ENCODE measurements around the gene ELMOD1.

Gene ELMOD1

GRCh38 chr11:107587306-107587979, 3.5 kb upstream of the ELMOD1 start:
- no peak for DNase-seq

DNA sequence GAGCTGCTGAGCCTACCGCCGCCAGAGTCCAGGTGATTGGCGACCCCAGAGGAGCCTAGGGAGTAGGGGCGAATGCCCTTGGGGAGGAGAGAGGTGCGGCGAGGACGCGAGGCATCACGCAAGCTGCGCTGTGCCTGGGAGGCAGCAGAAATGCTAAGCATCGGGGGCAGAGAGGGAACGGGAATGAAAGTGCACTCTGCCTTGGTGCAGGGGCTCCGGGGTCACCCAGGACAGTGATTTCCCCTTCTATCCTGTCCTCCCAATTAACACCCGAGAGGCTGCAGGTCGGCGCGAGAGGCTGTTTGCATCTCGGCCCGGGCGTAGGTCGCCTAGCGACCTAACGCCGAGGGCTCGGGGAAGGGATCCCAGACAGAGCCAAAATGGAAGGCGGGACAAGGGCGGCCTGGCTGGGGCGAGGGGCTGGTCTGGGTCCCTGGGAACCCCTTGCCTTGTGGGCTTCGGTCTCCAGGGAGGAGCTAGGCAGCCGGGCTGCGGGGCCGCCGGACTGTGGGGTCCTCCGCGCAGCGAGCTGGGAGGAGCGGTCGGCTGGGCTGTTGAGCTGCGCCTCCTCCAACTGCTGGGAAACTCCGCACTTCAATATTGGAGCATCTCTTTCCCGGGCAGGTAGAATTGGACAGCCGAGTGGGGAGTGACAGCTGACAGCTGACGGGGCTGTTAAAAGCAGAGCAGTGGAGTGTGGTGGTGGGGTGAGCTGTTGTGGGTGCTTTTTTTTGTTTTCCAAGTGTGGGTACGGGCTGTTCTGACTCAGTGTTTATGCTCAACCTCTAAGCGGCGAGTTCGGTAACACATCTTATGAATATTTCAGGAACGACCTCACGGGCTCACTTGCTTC, 657 bp downstream of the ELMOD1 start:
- no peak for DNase-seq

- DNase-seq = no peak
Observed at GRCh38 chr11:107592231-107592590, 1.3 kb downstream of the ELMOD1 start.

DNA sequence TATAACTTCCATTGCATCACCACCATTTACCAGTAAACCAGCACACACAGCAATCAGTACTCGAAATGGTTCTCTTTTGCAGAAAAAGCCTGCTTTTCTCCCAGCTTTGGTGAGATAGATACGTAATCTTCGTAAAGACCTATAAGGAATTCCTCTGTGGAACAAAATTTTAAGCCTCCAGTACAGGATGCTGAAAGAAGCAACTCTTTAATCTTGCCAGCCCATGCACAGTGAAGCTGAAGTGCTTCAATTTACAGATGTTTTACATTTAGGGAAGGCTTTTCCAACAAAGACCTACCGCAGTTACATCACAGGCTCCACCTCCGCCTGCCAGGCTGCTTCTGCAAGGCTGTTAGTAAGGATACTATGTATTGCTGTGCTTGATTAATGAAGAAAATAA, 1.9 kb downstream of the ELMOD1 start:
- DNase-seq = no peak

DNA sequence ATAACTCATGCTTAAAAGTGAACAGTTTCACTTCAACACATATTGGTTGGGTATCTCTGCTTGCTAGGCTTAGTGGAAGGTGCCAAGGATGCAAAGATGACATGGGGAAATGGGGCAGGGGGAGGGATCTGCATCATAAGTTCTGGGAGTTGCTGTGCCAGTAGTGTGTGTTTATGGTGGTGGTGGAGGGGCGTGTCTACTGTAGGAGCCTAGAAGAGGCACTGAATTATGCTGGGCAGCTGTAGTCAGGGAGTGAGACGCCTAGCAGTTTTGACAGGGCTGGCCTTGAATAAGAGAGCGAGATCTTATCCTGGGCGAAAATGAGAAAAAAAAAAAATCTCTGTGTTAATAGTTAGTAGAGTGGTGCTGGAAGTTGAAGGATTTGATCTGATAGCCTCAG, 3.0 kb downstream of the ELMOD1 start:
- DNase-seq = no peak

DNA sequence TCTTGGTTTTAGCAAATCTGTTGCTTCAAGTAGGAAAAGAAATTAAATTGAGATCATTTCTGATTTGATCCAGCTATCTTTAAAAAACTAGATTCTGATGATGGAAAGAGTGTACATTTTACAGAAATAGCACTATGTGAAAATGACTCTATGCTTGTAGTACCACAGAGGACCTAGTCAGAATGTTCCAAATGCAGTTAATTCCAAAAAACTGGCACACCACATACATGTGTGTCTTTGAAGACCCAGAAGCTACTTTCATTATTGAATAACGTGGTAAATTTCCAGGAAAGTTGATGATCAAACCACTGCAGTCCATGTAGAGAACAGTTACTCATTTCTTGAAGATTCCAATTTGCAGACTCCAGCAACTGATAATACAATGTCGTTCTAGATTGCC, 3.8 kb downstream of the ELMOD1 start:
- no peak for DNase-seq

- DNase-seq = no peak
Observed at GRCh38 chr11:107598225-107599139, 7.5 kb downstream of the ELMOD1 start.

- DNase-seq = no peak
Observed at GRCh38 chr11:107605061-107606006, 14.4 kb downstream of the ELMOD1 start.

DNA sequence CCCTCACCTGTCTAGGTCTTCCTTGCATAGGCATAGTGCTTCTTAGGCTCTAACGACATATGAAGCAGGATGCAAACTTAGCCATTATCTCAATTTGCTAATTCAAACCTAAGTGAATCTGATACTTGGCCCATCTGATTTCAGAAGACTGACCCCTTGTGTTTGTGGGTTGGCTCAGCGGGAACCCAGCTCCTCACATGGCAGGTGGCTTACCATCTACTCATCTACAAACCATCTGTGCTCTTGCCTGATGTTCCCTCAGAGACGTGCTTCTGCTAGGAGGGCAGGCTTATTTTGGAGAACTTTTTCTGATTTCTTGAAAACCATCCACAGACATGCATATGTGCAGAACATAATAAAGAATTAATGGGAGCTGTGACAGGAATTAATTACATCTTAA, 15.2 kb downstream of the ELMOD1 start:
- no peak for DNase-seq

DNA sequence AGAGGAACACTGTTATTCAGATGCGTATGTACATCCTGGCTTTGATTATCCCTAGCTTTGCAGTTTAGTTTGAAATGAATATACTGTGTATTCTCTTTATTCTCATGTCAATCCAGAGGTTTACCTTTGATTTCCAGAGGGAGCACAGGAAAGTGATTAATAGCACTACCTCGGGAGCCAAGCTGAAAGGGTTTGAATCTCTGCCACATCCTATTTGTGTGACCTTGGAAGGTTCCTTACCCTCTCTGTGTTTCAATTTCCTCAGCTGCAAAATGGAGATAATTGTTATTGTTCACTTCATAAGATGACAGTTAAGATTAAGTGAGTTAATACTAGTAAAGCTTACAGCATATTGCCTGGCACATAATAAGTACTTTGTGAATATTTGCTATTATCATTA, 17.9 kb downstream of the ELMOD1 start:
- DNase-seq = no peak

GRCh38 chr11:107609400-107610218, 18.7 kb downstream of the ELMOD1 start:
- no peak for DNase-seq

DNA sequence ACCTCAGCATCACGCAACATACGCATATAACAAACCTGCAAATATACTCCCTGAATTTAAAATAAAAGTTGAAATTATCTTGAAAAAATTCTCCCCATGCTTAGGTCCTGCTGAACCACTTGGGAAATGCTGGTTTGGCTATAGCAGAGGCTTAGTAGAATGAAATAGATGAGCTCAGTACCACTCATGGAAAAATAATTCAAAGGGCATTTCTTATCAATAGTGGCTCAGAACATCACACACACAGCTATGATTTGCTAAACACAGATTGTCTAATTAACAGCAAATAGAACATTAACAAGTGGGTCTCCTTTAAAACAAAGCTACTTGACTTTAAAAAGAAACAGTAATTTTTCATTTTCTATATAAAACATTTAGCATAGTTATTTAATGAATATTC, 21.5 kb downstream of the ELMOD1 start:
- no peak for DNase-seq

DNA sequence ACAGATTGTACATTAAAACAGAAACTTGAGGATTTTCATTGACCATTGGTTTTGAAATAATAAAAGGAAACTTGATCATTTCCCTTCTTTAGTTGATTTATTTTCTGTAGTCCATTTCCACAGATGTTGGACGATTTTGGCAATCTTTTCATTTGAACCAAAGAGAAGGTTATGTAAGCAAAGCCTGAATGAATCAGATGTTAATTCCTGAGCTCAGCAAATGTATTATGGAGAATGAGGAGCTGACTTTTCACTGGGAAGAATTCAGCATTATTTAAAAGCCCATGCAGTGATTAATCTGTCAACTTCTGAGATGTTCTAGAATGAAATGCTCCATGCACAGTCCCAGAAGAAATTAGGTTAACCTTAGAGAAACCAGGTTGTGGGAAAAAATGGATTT, 29.0 kb downstream of the ELMOD1 start:
- DNase-seq = no peak

DNA sequence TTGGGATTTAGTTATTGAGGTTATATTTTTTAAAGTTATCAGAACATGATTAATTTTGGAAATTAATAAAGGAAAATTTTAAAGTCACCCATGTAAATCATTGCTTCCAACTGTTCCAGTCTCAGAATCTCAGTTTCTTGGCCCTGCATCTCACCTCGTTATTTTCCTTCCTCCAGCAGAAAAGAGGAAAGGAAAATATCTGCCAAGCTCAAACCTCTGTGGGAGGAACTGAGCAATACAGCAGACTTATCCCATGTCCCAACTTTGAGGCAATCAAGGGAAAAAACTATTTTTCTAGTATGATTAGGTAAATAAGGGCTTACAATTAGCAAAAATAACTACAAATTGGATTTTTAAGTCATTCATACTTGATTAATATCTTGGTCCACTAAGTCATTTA, 30.1 kb downstream of the ELMOD1 start:
- no peak for DNase-seq

DNA sequence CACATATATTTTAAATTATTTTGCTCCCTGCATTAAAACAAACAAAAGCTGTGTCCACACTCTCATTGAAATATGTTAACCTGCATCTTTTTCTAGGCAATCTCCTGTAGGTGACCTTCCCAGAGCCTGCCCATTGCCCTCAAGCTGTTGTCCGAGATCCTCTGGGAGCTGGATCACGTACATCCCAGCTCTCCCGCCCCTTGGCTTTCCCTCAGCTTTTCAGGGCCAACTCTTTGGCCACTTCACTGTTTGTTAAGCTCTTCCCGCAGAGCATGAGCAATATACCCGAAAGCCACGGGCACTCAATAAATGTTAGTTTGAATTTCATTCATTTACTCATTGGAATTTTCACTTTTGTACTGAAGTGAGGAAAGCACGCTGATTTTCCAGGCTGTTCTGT, 32.2 kb downstream of the ELMOD1 start:
- no peak for DNase-seq

- no peak for DNase-seq
Observed at GRCh38 chr11:107624983-107625684, 34.2 kb downstream of the ELMOD1 start.

DNA sequence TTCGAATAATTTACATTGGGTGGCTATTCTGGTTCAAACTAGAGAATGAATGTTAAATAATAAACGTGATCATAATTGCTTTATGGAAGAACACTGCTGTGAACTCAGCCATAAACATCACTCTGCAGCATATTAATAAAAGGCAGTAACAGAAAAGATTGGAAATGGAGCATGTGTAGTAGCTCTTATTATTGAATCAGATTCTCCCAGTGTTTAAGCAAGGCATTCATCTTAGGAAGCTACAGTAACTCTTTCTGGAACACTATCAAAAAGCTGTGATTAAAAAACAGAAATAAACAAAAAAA, 34.7 kb downstream of the ELMOD1 start:
- DNase-seq = no peak

DNA sequence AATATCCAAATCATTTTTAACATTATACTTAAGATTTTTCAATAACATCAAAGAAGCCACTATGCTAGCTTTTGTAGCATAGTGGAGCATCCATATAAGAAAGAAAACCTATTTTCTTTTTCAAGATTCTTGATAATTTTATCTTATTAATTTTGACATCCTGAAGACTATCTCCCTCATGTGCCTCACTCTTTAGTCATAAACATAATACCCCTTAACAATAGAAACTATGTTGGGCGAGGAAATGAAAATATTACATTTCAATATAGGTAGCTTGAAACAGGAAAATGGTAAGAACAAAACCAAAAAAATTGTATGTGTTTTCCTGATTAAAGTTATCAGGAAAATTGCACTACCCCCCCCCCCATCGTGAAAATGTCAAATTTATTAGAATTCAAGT, 40.1 kb downstream of the ELMOD1 start:
- DNase-seq = no peak

DNA sequence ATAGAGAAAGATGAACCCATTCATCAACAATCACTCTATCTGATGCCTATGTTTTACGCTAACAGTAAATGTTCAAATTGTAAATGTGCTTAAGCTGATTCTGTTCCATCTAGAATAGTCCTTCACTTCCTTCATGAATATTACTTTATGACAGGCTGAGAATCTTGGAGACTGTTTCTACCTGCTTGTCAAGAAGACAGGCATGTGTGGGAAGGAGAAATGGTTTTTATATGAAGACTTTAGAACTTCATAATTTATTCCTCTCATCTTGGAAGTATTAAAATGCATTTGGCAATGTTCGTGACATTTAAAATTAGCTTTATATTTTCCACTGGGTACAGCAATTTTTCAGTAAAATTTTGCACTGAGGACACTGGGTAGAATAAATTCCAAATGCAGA, 41.0 kb downstream of the ELMOD1 start:
- no peak for DNase-seq

GRCh38 chr11:107646783-107647182, 55.8 kb downstream of the ELMOD1 start:
- no peak for DNase-seq

GRCh38 chr11:107648242-107648641, 57.3 kb downstream of the ELMOD1 start:
- DNase-seq = no peak

All from NCI-H1436 treated with DMSO at 0.1 percent for 48 hours (cell line).